MM.1S (cell line): Measurements from ENCODE around the gene CHST15.

Experiments
- DNase-seq: peaks from one replicate; pipeline ENCODE4 v3.0.0-alpha.2; 2015
- H2AFZ ChIP-seq: fragments of 300-600 bp; sonication (generic); 2 replicates; pipeline ENCODE4 v1.6.0; 2016; ENCODE audit warnings: antibody characterized with exemption, low read length
- H3F3A ChIP-seq: fragments of 300-600 bp; sonication (generic); 2 replicates; pipeline ENCODE4 v1.6.1; 2016; ENCODE audit warnings: mild to moderate bottlenecking, antibody characterized with exemption, low read length, moderate library complexity, mixed read lengths; ENCODE audit not compliant: insufficient read depth
- H3K27ac ChIP-seq: fragments of 300-600 bp; sonication (generic); 2 replicates; pipeline ENCODE4 v1.5.1; 2016; ENCODE audit warnings: mild to moderate bottlenecking, low read length
- H3K27me3 ChIP-seq: fragments of 300-600 bp; sonication (generic); replicated peaks from 2 replicates; pipeline ENCODE4 v1.6.0; 2016; ENCODE audit warnings: low read length; ENCODE audit not compliant: insufficient read depth
- H3K36me3 ChIP-seq: fragments of 300-600 bp; sonication (generic); replicated peaks from 2 replicates; pipeline ENCODE4 v1.6.1; 2016; ENCODE audit warnings: mild to moderate bottlenecking, low read length, mixed read lengths; ENCODE audit not compliant: insufficient read depth
- H3K4me1 ChIP-seq: fragments of 300-600 bp; sonication (generic); 2 replicates; pipeline ENCODE4 v1.6.1; 2016; ENCODE audit warnings: low read length, mixed read lengths
- H3K4me2 ChIP-seq: fragments of 300-600 bp; sonication (generic); 2 replicates; pipeline ENCODE4 v1.6.0; 2016; ENCODE audit warnings: low read depth, low read length
- H3K4me3 ChIP-seq: fragments of 300-600 bp; sonication (generic); 2 replicates; pipeline ENCODE4 v1.5.1; 2016; ENCODE audit warnings: low read length, mixed read lengths
- H3K79me2 ChIP-seq: fragments of 300-600 bp; sonication (generic); 2 replicates; pipeline ENCODE4 v1.6.1; 2016; ENCODE audit warnings: mixed run types, low read length, mixed read lengths
- H3K9ac ChIP-seq: fragments of 300-600 bp; sonication (generic); 2 replicates; pipeline ENCODE4 v1.6.1; 2016; ENCODE audit warnings: low read length, mixed read lengths
- H3K9me2 ChIP-seq: fragments of 300-600 bp; sonication (generic); replicated peaks from 2 replicates; pipeline ENCODE4 v1.6.1; 2016; ENCODE audit warnings: mild to moderate bottlenecking, low read length, mixed read lengths; ENCODE audit not compliant: insufficient read depth
- H3K9me3 ChIP-seq: fragments of 300-600 bp; sonication (generic); replicated peaks from 2 replicates; pipeline ENCODE4 v1.6.1; 2016; ENCODE audit warnings: mild to moderate bottlenecking, low read length, mixed read lengths; ENCODE audit not compliant: insufficient read depth
- H4K20me1 ChIP-seq: fragments of 300-600 bp; sonication (generic); 2 replicates; pipeline ENCODE4 v1.6.1; 2016; ENCODE audit warnings: mild to moderate bottlenecking, low read length, moderate library complexity, mixed read lengths; ENCODE audit not compliant: insufficient read depth
- EZH2 ChIP-seq: fragments of 300-600 bp; sonication (generic); optimal IDR thresholded peaks from 2 replicates; pipeline ENCODE3; 2017; ENCODE audit warnings: low read depth, mild to moderate bottlenecking, antibody characterized with exemption, low read length, mixed read lengths
- EZH2phosphoT487 ChIP-seq: fragments of 300-600 bp; sonication (generic); IDR thresholded peaks from 2 replicates; pipeline ENCODE4 v1.6.1; 2018; ENCODE audit warnings: antibody characterized with exemption, low read length
- TF ChIP-seq, protein P1 (sequence below): fragments of 300-600 bp; sonication (generic); IDR thresholded peaks from 2 replicates; pipeline ENCODE4 v1.5.1; 2016; ENCODE audit warnings: antibody characterized with exemption, low read length, mixed read lengths

Gene CHST15

DNA sequence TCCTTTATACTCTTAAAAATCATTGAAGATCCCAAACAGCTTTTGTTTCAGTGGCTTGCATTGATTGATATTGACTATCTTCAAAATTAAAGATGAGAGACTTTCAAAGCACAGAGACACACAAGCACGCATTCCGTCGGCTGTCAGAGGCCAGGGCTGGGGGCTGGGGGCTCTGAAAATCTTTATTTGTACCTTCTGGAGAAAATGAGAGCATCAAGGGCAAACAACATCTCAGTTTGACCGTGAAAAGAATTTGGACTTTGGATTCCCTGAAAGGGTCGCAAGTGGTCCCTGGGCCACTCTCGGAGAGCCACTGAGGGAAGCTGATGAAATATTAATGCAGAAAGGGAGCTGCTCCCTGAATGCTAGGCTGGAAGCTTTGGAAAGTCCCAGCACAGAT, 96.4 kb downstream of the CHST15 start:
- no peaks in the 10 kb centered on the region for H3K9me2 ChIP-seq
- no peak overlapping the region for H3K27ac ChIP-seq
- H3F3A ChIP-seq: peaks cover 31% of the 10 kb centered on the region
- H3K9ac ChIP-seq: no peak overlapping the region
- no peaks in the 10 kb centered on the region for H3K9me3 ChIP-seq
- H4K20me1 ChIP-seq: no peaks in the 10 kb centered on the region
- peak overlapping the region; percentile 27; the same call in 1 of the 2 replicates for H3K4me2 ChIP-seq
- DNase-seq: no peak
- H3K36me3 ChIP-seq: no peaks in the 10 kb centered on the region
- H3K79me2 ChIP-seq: no peaks in the 10 kb centered on the region
- H2AFZ ChIP-seq: no peak overlapping the region
- no peak overlapping the region for H3K4me3 ChIP-seq
- H3K4me1 ChIP-seq: peaks cover 57% of the 10 kb centered on the region
- peaks cover 6% of the 10 kb centered on the region; the same call in 1 of the 2 replicates for H3K27me3 ChIP-seq
- TF ChIP-seq, protein P1, sequence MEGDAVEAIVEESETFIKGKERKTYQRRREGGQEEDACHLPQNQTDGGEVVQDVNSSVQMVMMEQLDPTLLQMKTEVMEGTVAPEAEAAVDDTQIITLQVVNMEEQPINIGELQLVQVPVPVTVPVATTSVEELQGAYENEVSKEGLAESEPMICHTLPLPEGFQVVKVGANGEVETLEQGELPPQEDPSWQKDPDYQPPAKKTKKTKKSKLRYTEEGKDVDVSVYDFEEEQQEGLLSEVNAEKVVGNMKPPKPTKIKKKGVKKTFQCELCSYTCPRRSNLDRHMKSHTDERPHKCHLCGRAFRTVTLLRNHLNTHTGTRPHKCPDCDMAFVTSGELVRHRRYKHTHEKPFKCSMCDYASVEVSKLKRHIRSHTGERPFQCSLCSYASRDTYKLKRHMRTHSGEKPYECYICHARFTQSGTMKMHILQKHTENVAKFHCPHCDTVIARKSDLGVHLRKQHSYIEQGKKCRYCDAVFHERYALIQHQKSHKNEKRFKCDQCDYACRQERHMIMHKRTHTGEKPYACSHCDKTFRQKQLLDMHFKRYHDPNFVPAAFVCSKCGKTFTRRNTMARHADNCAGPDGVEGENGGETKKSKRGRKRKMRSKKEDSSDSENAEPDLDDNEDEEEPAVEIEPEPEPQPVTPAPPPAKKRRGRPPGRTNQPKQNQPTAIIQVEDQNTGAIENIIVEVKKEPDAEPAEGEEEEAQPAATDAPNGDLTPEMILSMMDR: no peak
- TF ChIP-seq EZH2phosphoT487: no peak
- no peak for TF ChIP-seq EZH2

DNA sequence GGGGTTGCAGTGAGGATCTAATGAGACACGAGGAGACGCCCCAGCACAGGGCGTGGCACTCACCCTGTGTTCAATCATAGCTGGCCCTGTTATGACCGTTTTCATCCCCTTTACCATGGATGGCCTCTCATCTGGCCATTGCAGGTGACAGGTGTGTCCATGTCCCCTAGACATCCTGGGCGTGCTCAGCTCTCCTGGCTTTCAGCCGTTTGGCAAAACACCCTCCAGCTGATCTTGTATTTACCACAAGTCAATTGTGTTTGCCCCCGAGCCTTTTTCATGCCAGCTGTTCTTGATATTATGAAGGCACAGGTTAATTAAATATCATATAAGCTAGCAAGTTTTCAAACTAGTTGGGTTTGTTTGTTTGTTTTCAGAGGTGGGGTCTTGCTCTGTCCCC, 97.1 kb downstream of the CHST15 start:
- TF ChIP-seq EZH2phosphoT487 (no peak), EZH2 (no peak)
- TF ChIP-seq, protein P1: no peak
- H3K4me1 ChIP-seq: peaks cover 52% of the 10 kb centered on the region
- no peak overlapping the region for H2AFZ ChIP-seq
- H3K9me3 ChIP-seq: no peaks in the 10 kb centered on the region
- H3K27me3 ChIP-seq: peaks cover 6% of the 10 kb centered on the region; the same call in 1 of the 2 replicates
- H3K9ac ChIP-seq: no peak overlapping the region
- H3K79me2 ChIP-seq: no peaks in the 10 kb centered on the region
- no peak overlapping the region for H3K27ac ChIP-seq
- H3K4me2 ChIP-seq: 0 out of 2 replicates have a peak overlapping the region, but pooled peaks have one; percentile 91
- DNase-seq: no peak
- H3F3A ChIP-seq: peaks cover 27% of the 10 kb centered on the region
- H3K4me3 ChIP-seq: no peak overlapping the region
- H4K20me1 ChIP-seq: no peaks in the 10 kb centered on the region
- no peaks in the 10 kb centered on the region for H3K9me2 ChIP-seq
- H3K36me3 ChIP-seq: no peaks in the 10 kb centered on the region

DNA sequence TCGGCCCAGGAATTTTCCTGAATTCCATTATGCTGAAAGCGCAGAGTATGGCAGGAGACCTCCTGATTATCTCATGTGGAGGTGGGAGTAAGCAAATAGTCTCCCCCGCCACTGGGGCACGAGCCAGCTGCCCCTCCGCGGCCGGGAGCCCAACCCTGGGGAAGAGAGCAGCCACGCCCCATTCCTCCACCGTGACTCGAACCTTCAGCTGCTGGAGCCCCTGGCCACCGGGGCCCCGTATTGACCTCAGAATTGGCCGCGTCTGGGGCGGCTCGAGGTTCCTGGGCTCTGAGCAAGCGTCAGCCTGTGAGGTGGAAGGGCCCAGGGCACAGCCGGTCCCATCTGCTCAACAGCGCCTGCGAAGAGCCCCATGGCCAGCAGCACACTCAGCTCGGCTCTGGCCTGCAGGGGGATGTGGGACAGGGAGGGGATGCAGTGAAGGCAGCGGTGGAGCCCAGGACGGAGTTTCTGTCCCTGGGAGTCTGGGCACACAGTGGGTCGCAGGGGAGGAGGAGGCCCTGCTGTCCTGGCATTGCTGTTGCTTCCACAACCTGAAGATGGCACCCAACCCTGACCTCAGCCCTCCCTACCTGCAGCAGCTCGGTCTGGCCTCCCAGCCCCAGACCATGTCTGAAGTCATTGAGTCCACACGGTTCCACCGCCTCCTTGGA, 97.8 kb downstream of the CHST15 start:
- no peaks in the 10 kb centered on the region for H3K79me2 ChIP-seq

More for the DNA sequence above, 97.8 kb downstream of the CHST15 start:
- no peaks in the 10 kb centered on the region for H3K36me3 ChIP-seq
- no peak overlapping the region for H3K9ac ChIP-seq
- H3K4me3 ChIP-seq: peak overlapping the region; percentile 46
- H3K27ac ChIP-seq: no peak overlapping the region
- peak; percentile 77 for DNase-seq
- H3K27me3 ChIP-seq: peaks cover 6% of the 10 kb centered on the region; the same call in 1 of the 2 replicates
- H3K4me1 ChIP-seq: peaks cover 46% of the 10 kb centered on the region
- peak overlapping the region; percentile 91 for H3K4me2 ChIP-seq
- H2AFZ ChIP-seq: no peak overlapping the region
- no peaks in the 10 kb centered on the region for H3K9me3 ChIP-seq
- no peak for TF ChIP-seq EZH2
- TF ChIP-seq, protein P1: peak; percentile 72
- no peaks in the 10 kb centered on the region for H4K20me1 ChIP-seq
- H3F3A ChIP-seq: peaks cover 27% of the 10 kb centered on the region
- no peaks in the 10 kb centered on the region for H3K9me2 ChIP-seq
